Dermis blood vessel endothelial cell (primary cell): ENCODE results near the gene AQP9. TPM values are rescaled to one million over a fixed set of nuclear protein-coding genes. Genes with fewer than 3 reads are reported as not detected.
A peak's percentile ranks its signal among the peaks of the same experiment; 100 is the strongest.
"Not testable (repeated sequence)": the region's sequence is repeated elsewhere in the genome, so short reads cannot be mapped to it uniquely, and the experiment has no call there.

Source experiments
- DNase-seq: peaks from one replicate; pipeline ENCODE4 v3.0.0; 2010
- total RNA-seq: library from RNA; depleted of rRNA; stranded (reverse); fragments of >200 nt; gene quantifications from 2 replicates; pipeline ENCODE4 v1.2.3, GENCODE V29; 2014

AQP9 gene
- total RNA-seq, 1 donor from 2014 or later: under 0.01 TPM

GRCh38 chr15:58182460-58183163, 44.4 kb downstream of the AQP9 start:
- DNase-seq: peak; percentile 85

GRCh38 chr15:58185439-58185838, 47.3 kb downstream of the AQP9 start:
- DNase-seq: peak; percentile 48

- no peak for DNase-seq
These were observed 51.1 kb downstream of the AQP9 start for GRCh38 chr15:58189148-58189811.

GRCh38 chr15:58190419-58190818, 52.2 kb downstream of the AQP9 start:
- no peak for DNase-seq

GRCh38 chr15:58193636-58194035, 55.5 kb downstream of the AQP9 start:
- not testable (repeated sequence) for DNase-seq

- DNase-seq: no peak
These were observed 62.6 kb downstream of the AQP9 start for GRCh38 chr15:58200739-58201138.

- DNase-seq: peak; percentile 60
These were observed 63.3 kb downstream of the AQP9 start for GRCh38 chr15:58201516-58201915.

GRCh38 chr15:58203537-58203936, 65.4 kb downstream of the AQP9 start:
- peak; percentile 85 for DNase-seq

GRCh38 chr15:58206151-58206550, 68.0 kb downstream of the AQP9 start:
- DNase-seq: no peak

- DNase-seq: not testable (repeated sequence)
These were observed 70.0 kb downstream of the AQP9 start for GRCh38 chr15:58208217-58208616.

GRCh38 chr15:58209007-58209481, 70.9 kb downstream of the AQP9 start:
- DNase-seq: peak; percentile 34

GRCh38 chr15:58210031-58210430, 71.8 kb downstream of the AQP9 start:
- not testable (repeated sequence) for DNase-seq

- DNase-seq: peak; percentile 69
These were observed 74.8 kb downstream of the AQP9 start for GRCh38 chr15:58212909-58213526.

GRCh38 chr15:58213587-58214338, 75.6 kb downstream of the AQP9 start:
- peak; percentile 35 for DNase-seq

- no peak for DNase-seq
These were observed 76.6 kb downstream of the AQP9 start for GRCh38 chr15:58214591-58215340.

GRCh38 chr15:58217460-58217859, 79.3 kb downstream of the AQP9 start:
- no peak for DNase-seq

GRCh38 chr15:58221591-58222241, 83.5 kb downstream of the AQP9 start:
- DNase-seq: peak; percentile 70

GRCh38 chr15:58222679-58223078, 84.5 kb downstream of the AQP9 start:
- peak; percentile 28 for DNase-seq

GRCh38 chr15:58223432-58223831, 85.3 kb downstream of the AQP9 start:
- no peak for DNase-seq

GRCh38 chr15:58224068-58224467, 85.9 kb downstream of the AQP9 start:
- peak; percentile 78 for DNase-seq

- DNase-seq: peak; percentile 89
These were observed 89.7 kb downstream of the AQP9 start for GRCh38 chr15:58227706-58228543.
